Vagina (tissue), 2 donors: ENCODE data around the gene QKI.
"Not testable (repeated sequence)": the region's sequence is repeated elsewhere in the genome, so short reads cannot be mapped to it uniquely, and the experiment has no call there.

ENCODE experiments used
- CTCF ChIP-seq, 3 experiments: fragments of 450-650 bp in 2 of 3; fragments of 200-600 bp in 1 of 3; sonication (generic) in 1 of 3; IDR thresholded peaks; one replicate each; pipeline ENCODE4 v1.5.1; 2017 to 2019; ENCODE audit warnings: antibody characterized with exemption in 3 of 3, mild to moderate bottlenecking in 2 of 3, moderate library complexity in 2 of 3
- POLR2A ChIP-seq, 2 donors: fragments of 450-650 bp; IDR thresholded peaks; one replicate each; pipeline ENCODE4 v1.6.1; 2017; ENCODE audit warnings: antibody characterized with exemption in 2 of 2, mild to moderate bottlenecking in 2 of 2, moderate library complexity in 2 of 2
- POLR2AphosphoS5 ChIP-seq, 2 donors: sonication (generic); formaldehyde crosslinking; IDR thresholded peaks; one replicate each; pipeline ENCODE4 v1.9.0; 2017; ENCODE audit warnings: antibody characterized with exemption in 2 of 2, mild to moderate bottlenecking in 2 of 2, low read depth in 1 of 2; ENCODE audit not compliant: insufficient read depth in 1 of 2

GRCh38 chr6:163476946-163477345 lies 62.4 kb downstream of the QKI start:
- TF ChIP-seq CTCF (IDR thresholded peaks at IDR 0.05); POLR2AphosphoS5 (IDR thresholded peaks at IDR 0.05; ENCODE audit: insufficient read depth in 1 of 2, low read depth in 1 of 2); POLR2A (IDR thresholded peaks at IDR 0.05): not testable (repeated sequence)
